ENCODE measurements around the gene EXOSC10.

- TF ChIP-seq CTCF (IDR thresholded peaks at IDR 0.05): no peak
- no peak for TF ChIP-seq POLR2A (IDR thresholded peaks at IDR 0.05)
Measured at GRCh38 chr1:11068600-11069473, 30.8 kb downstream of the EXOSC10 start.

Measured in body of pancreas (tissue), 4 donors.